A204.1 (cell line): Measurements from ENCODE around the gene ARPC5.

ENCODE experiments used
- FAIRE-seq: peaks from 2 replicates; lab custom pipeline; 2012; peaks lifted over from hg19 to GRCh38; lab: Jason Lieb, UNC

ARPC5 gene

DNA sequence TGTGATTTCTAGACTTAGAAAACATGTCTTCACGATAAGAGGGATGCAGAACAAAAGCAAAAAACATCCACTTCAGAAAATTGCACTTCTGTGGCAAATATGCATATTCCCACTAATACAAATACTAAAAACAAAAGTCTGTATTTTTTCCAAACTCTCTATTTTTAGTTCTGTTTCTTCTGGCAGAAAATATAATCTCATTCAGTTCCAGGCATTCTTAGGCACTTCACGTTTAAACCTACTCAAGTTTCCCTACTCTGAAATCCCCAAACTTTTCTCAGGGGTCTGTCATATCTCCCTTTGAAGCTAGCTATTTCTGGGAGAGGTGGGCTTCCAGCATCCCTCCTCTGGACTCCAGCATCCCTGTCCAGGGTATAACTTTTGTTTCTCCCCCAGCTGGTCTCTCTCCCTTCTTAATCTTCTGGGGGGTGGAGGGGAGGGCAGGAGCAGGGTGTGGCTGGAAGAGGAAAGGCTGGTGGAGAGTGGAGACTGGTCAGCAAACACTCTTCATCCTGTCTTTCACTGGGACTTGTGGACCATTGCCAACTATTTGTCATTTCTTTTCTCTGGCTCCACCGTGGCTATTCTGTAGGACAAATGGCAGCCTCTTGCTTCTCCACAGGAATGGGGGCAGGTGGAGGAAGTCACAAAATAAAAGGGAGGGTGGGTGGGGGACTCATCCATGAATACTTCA lies 25.7 kb downstream of the ARPC5 start:
- no peak for FAIRE-seq

DNA sequence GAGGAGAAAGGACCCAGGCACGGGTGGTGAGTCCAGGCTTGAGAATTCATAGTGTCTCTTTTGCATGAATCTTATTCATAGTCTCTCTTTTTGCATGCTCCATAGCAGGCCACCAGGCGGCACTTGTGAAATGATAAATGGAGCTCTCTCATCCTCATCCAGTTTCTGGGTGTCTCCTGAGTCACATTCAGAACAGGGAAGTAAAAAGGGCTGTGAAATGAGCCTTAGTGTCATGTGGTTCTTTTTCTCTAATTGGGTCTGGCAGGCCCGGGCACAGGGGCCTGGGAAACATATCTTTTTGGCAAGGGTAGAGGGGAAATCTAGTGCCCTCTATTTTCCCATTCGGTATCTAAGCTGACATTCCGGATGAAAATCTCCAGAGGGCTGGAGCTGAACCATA lies 26.3 kb downstream of the ARPC5 start:
- FAIRE-seq = no peak

DNA sequence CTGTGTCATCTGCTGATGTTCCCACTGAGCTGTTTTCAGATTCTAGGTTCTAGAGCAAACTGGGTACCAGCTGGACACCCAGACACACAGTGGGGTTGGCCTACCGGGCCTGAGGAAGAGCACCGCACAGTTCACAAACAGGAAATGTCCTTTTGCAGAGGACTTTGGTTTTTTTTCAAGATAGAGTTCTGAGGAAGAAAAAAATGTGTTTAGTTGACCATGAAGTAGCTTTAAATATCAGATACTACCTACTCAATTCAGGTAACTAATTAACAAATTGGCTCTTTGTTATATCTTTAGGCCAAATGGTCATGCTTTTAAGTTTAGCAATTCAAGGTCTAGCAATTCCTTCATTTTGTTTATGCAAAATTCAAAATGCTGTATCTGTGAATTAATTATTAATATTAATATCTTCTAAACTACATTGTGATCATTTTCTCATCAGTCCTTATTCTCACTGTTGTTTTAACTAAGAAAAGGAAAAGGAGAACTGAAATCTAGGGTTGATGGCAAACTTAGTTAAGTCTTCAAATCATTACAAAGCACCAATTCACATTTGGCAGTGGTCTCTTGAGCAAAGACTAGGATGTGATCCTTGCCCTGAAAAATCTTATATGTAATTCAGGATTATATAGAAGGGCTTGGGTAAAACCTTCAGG lies 28.1 kb downstream of the ARPC5 start:
- no peak for FAIRE-seq

DNA sequence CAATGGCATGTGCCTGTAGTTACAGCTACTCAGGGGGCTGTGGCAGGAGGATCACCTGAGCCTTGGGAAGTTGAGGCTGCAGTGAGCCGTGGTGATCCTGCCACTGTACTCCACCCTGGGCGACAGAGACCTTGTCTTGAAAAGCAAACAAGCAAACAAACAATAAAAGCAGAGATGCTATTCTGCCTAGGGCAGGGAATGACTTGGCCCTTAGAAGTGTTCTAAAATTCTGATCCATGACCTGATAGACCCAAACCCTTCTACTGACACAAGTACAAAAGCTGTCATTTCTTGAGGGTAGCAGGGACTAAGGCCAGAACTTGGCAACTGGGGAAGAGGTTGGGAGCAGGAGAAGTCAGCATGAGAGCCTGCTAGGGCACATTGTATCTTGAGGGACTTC lies 29.7 kb downstream of the ARPC5 start:
- no peak for FAIRE-seq

DNA sequence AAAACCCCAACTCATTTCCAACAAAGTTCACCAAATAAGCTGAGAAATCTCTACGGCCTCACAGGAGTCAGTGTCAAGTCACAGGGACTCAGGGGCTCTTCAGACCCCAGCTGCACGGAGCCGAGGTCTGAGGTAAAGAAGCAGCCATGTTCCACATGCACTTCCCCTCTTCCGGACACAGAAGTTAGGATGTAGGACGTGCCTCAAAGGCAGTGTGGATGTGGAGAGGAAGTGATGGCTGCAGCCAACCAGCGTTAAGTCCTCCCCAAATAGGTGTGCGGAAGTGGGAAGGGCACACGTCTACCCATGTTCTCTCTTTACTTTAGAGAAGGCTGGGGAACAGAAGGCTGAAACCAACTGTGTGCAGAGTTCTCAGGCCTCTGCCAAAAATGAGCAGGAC lies 30.8 kb downstream of the ARPC5 start:
- FAIRE-seq = no peak

DNA sequence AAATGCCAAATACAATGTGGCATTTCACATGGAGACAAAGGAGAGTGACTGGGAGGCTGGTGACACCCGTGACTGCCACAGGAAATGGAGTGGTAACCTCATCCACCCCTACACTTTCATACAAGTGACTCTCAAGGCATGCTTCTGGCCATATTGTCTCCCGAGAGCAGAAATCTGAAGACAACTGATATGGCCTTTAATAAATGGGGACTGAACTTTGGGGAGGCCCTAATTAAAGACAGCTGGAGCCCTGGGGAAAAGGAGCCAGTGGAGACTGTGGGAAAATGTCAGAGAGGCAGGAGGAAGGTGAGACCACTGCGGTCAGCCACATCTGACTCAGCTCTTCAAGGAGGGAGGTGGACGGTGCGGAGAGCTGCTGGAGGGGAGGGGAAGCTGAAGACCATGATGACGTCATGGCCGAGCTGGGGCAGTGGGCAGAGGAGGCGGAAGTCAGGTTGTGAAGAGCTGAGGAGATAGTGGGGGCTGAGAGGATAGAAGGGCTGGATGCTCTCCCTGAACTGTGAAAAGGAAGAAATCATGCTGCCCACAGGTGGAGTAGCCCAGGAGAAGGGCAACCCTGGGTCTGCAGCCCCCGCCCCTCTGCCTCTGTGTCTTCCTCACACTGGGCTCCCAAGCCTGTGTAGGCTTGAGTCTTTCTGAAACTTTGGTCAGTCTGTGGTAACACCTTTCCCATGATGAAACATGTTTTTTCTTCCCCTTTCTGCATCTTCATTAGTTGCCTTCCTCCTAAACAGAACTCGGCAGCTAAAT lies 31.4 kb downstream of the ARPC5 start:
- FAIRE-seq = no peak

DNA sequence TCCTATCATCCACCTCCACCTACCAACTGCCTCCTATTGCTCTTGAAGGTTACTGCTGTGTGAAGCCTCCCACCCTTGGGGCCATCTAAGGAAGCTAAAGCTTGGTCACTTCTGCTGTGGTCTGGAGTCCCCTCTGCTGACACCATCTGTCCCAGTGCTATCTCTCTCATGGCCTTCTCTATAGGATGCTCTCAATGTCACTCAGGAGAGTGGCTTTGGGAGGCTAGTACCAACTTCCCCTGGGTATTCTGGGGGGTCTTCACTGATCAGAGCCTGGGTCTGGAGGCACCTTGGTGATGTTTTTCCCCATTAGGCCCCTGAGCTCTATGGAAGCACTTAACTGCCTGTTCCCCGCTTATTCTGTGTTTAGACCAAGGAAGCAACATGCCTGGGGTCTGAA lies 33.1 kb downstream of the ARPC5 start:
- no peak for FAIRE-seq

DNA sequence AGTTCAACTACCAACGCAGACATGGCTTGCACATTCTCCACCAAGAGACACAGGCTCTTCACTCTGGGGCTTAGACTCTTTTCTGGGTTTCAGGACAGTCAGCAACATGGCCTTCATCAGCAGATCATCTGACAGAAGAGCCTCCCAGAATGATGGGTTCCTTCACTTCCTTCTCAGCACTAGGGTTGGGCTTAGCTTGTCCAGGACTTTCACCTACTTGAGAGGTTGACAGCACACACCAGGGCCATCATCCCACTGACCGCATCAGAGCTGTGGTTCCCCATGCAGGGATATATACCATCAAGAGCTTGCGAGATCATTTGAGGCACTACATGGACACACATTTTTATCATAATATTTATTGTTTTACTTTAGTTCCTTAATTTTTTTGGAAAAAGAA lies 34.9 kb downstream of the ARPC5 start:
- FAIRE-seq = no peak

DNA sequence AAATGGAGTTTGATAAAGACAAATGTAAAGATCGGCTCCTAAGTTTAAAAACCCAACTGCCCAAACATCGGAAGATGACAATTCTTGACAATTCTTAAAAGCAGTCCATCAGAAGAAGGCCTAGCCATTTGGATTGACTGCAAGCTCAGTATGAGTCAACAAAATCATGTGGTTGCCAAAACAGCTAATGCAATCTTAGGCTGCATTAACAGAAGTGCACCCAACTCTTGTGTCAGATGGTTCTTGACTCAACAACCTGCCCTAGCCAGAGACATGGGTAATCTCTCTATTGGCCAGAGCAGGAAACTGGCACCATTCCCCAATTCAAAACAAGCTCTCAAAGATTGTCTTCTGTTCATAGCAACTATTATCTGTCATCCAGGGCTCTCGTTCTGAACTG lies 35.4 kb downstream of the ARPC5 start:
- FAIRE-seq = no peak

DNA sequence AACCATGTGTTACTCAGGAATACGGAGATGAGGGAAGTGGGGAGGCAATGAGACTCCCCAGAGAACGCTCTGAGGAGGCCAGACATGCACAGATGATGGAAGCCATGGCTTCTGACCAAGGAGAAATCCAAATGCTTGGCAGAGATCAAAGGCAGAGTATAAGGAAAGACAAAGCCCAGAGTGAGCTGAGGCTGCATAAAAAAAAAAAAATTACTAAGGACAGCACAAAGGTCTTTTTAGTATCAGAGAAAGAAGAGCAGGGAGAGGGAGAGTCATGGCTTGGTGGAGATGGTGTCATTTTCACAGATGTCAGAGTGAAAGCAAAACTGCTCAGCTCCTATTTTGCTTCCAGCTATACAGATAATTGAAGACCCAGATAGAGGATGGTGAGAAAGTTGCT lies 37.2 kb downstream of the ARPC5 start:
- FAIRE-seq = no peak

DNA sequence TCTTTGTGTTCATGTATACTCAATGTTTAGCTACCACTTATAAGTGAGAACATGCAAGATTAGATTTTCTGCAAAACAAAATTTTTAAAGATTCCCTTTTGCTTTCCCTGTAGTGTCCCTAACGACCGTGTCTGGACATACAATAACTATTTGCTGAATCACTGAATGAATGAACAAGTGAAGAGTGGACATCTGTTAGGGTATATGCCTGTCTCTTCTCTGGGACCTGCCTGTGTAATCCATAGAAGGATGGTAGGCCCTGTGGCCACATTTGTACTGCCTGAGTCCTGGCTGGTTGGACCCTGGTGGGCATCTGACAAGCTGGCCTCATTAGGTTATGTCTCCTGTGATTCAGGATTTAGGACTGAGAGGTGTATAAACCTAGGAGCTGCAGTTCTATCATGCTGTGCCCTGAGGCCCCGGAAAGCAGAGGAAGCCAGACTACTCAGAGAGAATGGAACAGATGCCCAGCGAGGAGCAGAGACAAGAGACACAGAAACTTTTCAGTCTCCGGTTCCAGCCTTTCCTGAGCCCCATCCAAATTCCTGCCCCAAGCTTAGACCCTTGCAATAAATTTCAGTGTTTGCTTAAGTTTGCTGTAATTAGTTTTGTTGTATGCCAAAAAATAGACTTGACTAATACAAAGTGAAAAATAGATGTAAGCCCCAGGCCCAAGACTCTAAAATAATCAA lies 37.8 kb downstream of the ARPC5 start:
- FAIRE-seq = no peak

DNA sequence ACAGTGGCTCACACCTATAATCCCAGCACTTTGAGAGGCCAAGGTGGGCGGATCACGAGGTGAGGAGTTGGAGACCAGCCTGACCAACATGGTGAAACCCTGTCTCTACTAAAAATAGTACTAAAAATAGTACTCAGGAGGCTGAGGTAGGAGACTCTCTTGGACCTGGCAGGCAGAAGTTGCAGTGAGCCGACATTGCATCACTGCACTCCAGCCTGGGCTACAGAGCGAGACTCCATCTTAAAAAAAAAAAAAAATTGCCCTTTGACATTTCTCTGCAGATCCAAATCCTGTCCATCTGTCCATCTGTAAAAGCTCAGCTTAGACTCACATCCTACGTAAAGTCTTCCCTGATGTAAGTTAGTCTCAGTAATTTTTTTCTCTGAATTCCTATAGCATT lies 39.1 kb downstream of the ARPC5 start:
- FAIRE-seq = no peak

DNA sequence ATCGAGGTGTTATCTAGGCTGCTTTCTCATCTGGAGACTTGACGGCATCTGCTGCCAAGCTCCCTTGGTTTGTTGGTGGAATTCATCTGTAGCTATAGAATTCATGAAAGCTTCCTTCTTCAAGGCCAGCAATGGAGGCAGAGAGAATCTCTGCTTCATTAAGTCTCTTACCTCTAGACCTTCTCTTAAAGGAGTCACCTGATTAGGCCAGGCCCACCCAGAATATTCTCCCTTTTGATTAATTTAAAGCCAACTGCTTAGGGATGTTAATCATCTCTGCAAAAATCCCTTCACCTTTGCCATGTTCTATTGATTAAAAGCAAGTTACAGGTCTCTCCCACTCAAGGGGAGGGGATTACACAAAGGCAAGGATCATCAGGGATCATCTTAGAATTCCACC lies 40.0 kb downstream of the ARPC5 start:
- no peak for FAIRE-seq

DNA sequence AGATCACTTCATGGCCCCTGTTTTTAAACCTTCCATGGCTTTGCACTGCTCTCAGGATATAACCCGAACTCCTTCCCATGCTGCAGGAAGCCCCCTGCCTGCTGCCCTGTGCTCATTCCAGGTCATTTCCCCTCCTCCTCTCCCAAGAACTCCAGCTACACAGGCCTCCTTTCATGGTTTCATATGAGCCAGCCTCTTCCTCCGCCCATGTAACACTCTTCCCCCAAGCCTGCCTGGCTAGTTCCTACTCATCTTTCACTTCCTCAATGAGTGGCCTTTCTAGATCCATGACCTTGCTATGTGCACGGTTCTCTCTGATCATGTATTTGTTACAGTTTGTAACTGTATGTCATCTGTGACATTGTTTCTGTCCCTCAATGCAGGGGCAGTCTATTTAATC lies 42.2 kb downstream of the ARPC5 start:
- no peak for FAIRE-seq

DNA sequence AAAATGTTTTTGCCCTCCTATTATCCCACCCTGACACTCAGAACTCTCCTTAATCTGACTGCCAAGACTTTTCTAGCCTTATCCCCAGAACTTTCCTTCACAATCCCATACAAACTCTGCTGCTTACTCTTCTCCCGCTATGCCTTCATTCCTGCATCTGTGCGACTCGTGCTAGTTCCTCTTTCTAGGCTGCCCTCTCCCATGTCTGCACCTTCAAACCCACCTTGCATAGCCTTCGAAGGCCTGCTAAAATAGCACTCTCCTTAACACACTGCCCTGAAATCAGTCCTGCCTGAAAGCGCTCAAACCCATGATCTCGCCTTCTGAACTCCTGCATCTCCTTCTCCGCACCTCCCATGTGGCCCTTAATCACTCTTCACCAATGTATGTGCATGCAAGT lies 42.9 kb downstream of the ARPC5 start:
- FAIRE-seq = no peak

DNA sequence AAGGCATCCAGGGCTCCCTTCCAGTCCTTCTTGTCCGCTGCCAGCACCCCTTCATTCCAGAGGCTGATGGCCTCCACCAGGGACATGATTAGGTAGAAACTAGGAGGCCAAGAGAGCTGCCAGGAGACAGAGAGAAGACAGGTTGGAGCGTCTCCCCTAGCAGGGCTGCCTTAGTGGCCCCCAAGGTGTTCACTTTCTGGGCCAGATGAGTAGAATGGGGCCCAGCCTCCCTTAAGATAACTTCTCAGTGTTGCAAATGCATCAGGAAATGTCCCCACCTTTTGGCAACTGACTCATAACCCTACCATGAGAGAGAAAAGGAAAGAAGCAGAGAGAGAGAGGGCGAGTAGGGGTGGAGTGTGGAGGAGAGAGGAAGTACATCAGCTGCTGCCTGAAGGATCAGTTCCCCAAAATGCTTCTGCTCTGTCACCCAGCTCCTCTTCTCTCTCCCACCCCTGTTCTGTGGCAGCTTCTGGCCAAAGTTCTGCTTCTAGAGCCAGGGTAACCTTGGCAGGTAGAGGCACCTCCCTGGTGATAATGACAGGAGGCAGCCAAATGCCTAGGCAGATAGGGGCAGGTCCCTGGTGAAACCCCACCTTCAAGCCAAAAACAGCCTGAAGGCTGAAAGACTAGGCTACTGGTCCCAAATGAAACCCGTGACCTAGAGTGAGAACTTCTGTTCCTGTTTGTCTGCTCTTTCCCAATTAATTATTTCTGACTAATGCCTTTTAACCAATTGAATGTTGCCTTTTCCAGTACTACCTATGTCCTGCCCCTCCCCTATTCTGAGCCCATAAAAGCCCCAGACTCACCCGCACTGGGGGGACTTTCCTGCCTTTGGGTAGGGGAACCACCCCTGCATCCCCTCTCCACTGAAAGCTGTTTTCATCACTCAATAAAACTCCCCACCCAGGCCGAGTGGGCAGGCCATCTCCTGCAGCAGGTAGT lies 45.1 kb downstream of the ARPC5 start, which contains the start of gene NCF2:
TSS of gene NCF2 (minus strand) at position 216 of the 948 bp plus-strand sequence. CDS start at position 86, 130 bp downstream.
- FAIRE-seq = no peak

DNA sequence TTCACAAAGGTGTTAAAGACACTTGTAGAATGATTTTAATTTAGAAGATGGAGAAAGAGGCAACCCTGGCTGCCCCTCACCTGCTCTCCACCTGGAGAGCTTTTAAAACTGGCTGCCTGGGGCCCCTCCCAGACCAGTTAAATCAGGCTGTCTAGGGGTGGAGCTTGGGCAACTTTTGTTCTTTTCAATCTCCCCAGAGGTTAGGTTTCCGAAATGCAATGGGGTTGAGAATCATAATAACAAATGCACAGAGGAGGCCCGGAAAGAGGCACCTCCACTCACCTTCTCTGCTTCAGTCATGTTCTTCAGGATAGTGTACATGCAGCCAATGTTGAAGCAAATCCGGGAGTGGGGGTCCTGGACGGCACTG lies 45.7 kb downstream of the ARPC5 start:
- FAIRE-seq = no peak

DNA sequence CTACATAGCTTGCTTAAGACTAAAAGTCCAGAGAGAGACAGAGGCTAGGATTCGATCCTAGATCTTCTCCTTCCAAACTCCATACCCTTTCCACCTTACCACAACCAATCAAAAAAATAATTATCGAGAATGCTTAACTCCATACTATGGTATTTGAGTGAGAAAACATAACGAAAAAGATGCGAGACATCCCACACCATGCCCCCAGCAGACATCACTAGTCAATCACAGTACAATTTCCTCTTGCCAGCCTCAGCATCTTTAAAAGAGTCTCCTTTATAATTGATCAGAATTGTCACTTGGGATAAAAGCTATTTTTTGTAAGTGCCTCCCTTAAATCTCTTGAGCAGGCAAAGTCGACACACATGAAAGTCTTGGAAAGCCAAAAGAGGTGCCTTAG lies 46.2 kb downstream of the ARPC5 start:
- FAIRE-seq = no peak

DNA sequence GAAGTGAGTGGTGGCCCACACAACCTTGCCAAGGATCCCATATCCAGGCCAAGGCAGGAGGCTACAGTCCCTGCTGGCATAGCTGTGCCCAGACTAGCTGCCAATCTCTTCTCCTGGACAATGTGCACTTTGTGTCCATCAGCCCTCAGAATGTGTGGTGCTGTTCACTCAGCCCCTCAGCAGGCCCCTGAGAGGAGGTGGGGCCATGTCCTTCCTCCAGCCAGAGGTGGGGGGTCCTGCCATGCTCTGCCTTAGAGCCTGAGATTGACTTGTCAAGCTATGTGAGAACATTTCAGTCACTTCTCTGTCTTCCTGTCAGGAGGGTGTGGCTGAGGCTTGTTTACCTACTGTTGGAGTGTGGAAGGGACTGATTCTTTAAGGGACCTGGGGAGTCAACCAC lies 46.8 kb downstream of the ARPC5 start:
- FAIRE-seq = no peak

DNA sequence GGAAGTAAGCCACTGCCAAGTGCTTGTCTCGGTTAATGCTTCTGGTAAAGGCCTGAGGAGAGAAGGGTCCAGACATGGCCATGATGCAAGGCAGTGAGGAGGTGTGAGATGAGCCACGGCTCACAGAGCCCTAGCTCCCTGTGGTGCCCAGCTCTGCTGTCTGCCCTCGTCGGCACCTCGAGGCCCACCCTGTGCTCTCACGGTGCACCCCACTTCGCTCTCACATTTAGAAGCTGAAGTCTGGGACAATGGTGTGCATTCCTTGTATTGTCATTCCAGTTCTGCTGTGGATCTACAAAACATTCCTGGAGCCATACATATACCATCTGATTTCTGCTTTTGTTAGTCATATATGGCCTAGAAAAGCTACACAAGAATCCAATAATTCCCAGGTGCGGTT lies 48.7 kb downstream of the ARPC5 start:
- no peak for FAIRE-seq

DNA sequence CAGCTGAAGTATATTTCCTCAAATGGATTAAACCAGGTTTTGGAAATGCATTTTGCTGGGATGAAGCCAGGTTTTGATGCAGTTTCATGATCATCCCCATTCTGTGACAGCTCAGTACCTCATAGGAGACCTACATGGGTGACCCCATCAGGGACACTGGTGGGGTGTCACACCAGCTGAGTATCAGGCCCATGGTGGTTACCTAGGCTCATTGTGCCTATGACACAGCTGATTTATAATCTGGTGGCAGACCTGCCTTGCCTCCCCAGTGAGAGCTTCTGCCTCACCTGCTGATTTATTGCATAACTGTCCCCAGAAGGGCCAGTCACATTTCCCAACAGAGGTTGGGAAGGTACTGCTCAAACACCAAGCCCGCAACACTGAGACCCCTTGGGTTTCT lies 49.1 kb downstream of the ARPC5 start:
- no peak for FAIRE-seq

DNA sequence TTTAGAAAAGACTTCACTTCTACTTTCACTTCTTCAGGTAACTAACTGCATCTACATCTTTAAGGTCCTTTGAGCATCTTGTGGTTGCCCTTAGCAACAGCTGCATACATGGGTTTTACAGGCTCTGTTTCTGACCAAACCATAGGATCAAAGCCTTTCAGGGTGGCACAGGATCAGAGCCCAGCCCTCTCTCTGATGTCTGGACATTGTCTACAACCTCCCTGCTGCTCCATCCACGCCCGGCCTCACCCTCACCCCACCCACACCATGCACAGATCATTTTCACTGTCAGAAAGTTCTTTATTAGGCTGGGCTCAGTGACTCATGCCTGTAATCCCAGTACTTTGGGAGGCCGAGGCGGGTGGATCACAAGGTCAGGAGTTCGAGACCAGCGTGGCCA lies 50.5 kb downstream of the ARPC5 start:
- FAIRE-seq = no peak
